Activated T-cell treated with anti-CD3 and anti-CD28 coated beads, Interleukin-2, amount 50 U/mL, for 4 hours (primary cell): ENCODE data around the gene METTL15. TPM values are rescaled to one million over a fixed set of nuclear protein-coding genes. Genes with fewer than 3 reads are reported as not detected.
"Not testable (repeated sequence)": the region's sequence is repeated elsewhere in the genome, so short reads cannot be mapped to it uniquely, and the experiment has no call there.

Source experiments
- ATAC-seq, 2 donors: fragments of 200-7000 bp; cut with Tn5 transposase; one replicate each; pipeline ENCODE4 v1.10.0; 2021
- DNase-seq: peaks from one replicate; pipeline ENCODE4 v3.0.0-alpha.2; 2020
- H3K27me3 Mint-ChIP-seq: one replicate; pipeline ENCODE4 v1.8.0; 2021; ENCODE audit warnings: low read depth, mixed read lengths
- H3K36me3 Mint-ChIP-seq: one replicate; pipeline ENCODE4 v1.8.0; 2022; ENCODE audit warnings: mixed read lengths; ENCODE audit not compliant: insufficient read depth
- H3K4me1 Mint-ChIP-seq: one replicate; pipeline ENCODE4 v1.8.0; 2021; ENCODE audit warnings: low read depth, mixed read lengths
- H3K4me3 Mint-ChIP-seq: one replicate; pipeline ENCODE4 v1.8.0; 2021; ENCODE audit warnings: mild to moderate bottlenecking, moderate library complexity, mixed read lengths
- H3K9me3 Mint-ChIP-seq: one replicate; pipeline ENCODE4 v1.8.0; 2021; ENCODE audit warnings: mixed read lengths
- total RNA-seq, 3 donors: library from RNA; stranded (reverse); gene quantifications; one replicate each; pipeline ENCODE4 v1.2.1, GENCODE V29; 2021

The METTL15 gene
- total RNA-seq, 3 donors from 2014 or later = 8.1 to 10.9 (median 10.2) TPM

DNA sequence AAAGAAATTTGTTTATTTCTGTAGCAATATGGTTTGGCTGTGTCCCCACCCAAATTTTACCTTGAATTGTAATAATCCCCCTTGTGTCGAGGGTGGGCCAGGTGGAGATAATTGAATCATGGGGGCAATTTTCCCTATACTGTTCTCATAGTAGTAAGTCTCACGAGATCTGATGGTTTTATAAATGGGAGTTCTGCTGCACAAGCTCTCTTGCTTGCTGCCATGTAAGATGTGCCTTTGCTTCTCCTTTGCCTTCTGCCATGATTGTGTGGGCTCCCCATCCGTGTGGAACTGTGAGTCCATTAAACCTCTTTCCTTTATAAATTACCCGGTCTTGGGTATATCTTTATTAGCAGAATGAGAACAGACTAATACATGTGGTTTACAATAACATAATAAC lies 28.0 kb downstream of the METTL15 start:
- H3K9me3 Mint-ChIP-seq = peaks cover 36% of the 10 kb centered on the region
- not testable (repeated sequence) for H3K4me3 Mint-ChIP-seq, H3K4me1 Mint-ChIP-seq, ATAC-seq, H3K27me3 Mint-ChIP-seq, DNase-seq
- peaks cover 39% of the 10 kb centered on the region for H3K36me3 Mint-ChIP-seq

DNA sequence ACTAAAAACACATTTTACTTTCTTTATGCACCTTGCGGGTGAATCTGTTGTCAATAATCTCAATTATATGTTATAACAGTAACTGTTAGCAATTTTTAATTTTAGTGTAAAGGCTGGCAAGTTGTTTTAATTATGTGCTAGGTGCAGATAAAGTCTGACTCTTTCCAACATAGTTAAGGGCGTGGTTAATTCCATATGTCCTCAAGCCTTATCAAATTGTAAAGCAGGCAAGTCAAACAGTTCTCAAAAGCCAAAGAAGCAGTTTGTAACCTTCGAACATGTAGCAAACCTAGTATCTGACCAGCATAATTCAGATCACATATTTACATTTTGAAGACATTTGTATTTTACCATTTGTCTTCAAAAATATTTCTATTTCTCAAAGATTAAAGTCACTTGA lies 29.2 kb downstream of the METTL15 start:
- no peak for DNase-seq
- Mint-ChIP-seq H3K27me3 (no peaks in the 10 kb centered on the region), H3K9me3 (peaks cover 37% of the 10 kb centered on the region), H3K4me3 (no peak overlapping the region), H3K36me3 (peaks cover 42% of the 10 kb centered on the region), H3K4me1 (no peaks in the 10 kb centered on the region)
- no peak for ATAC-seq

DNA sequence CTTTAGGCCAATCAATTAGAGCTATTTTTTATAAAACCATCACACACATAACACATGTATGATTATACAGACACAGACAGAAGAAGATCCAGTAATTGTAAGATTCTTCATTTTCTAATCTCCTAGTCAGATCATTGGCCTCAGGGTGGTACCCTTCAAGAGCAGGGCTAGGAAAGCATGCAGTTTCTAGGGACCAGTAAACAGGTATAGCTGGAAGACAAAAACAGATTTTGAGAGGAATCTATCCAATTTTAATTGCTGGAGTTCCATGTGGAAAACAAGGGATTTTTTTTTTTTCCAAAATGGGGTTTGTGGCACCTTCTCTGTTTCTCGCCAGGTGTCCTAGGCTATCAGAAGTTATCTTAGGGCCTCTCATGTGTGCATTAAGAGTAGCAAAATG lies 29.6 kb downstream of the METTL15 start:
- no peak for ATAC-seq
- no peaks in the 10 kb centered on the region for H3K4me1 Mint-ChIP-seq

DNA sequence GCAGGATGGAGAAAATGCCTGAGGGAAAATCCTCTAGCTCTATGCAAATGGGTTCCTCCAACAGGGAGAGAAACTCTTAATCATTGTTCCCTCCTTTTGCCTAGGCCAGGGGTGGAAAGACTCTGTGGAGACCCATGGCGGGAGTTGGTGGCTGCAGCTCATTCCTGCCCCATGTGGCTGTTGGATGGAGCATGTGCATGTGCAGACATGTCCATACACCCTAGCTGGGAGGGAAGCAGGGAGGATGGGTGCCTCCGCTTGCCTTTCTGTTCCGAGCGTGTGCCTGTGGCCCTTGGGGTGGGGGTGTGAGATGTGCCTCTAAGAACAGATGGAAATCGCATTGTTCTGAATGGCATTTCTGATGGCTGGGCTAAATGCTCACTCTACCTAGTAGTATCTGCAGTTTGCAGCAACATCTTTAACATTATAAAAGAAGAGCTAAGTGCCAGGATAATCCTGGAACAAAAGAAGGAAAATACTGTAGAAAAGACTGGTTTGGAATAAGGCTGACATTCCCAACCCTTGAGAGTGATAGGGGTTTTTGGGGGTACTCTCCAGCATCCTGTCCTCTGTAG lies 31.7 kb downstream of the METTL15 start:
- no peak overlapping the region for H3K4me3 Mint-ChIP-seq
- DNase-seq = no peak
- no peak for ATAC-seq
- peaks cover 37% of the 10 kb centered on the region for H3K9me3 Mint-ChIP-seq
- no peaks in the 10 kb centered on the region for H3K27me3 Mint-ChIP-seq
- peaks cover 33% of the 10 kb centered on the region for H3K36me3 Mint-ChIP-seq
- H3K4me1 Mint-ChIP-seq = no peaks in the 10 kb centered on the region

More for the DNA sequence above, 29.6 kb downstream of the METTL15 start:
- H3K9me3 Mint-ChIP-seq = peaks cover 37% of the 10 kb centered on the region
- H3K4me3 Mint-ChIP-seq = no peak overlapping the region
- H3K27me3 Mint-ChIP-seq = no peaks in the 10 kb centered on the region
- no peak for DNase-seq
- peaks cover 45% of the 10 kb centered on the region for H3K36me3 Mint-ChIP-seq

DNA sequence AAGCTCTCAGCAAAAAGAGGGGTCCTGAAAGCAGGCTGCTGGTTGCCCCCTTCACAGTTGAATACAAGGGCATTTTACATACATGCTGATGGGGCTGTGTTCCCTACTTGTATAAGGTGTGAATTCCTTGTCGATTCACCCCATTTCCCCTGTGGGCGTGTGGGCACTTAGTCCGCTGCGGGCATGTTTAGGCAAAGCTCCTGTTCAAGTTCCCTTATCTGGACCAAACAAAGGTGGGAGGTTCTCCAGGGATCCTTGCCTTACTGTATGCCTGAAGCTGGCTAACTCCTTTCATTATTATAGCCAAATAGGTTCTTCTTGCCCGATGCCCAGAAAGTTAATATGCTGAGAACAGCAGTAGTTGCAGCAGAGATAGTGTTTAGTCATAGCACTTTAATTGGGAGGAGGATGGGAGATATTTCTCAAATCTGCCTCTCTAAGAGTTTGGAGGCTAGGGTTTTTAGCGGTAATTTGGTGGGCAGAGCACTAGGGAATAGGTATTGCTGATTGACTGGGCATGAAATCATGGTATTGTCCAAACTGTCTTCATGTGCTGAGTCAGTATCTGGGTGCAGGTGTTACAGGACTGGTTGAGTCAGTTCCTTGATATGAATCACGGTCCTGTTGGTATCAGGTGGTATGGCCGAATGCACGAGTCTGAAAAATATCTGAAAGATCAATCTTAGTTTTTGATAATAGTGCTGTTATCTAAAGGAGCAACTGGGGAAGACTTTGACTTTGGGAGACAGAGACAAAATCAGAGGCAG lies 32.7 kb downstream of the METTL15 start:
- Mint-ChIP-seq H3K4me3 (no peak overlapping the region), H3K9me3 (peaks cover 31% of the 10 kb centered on the region), H3K4me1 (no peaks in the 10 kb centered on the region), H3K27me3 (no peaks in the 10 kb centered on the region), H3K36me3 (peaks cover 31% of the 10 kb centered on the region)
- ATAC-seq (no peak), DNase-seq (no peak)

GRCh38 chr11:28142724-28143123 lies 34.5 kb downstream of the METTL15 start:
- Mint-ChIP-seq H3K4me3 (no peak overlapping the region), H3K4me1 (no peaks in the 10 kb centered on the region), H3K36me3 (peaks cover 20% of the 10 kb centered on the region), H3K27me3 (no peaks in the 10 kb centered on the region), H3K9me3 (peaks cover 21% of the 10 kb centered on the region)
- ATAC-seq (no peak), DNase-seq (no peak)

GRCh38 chr11:28144808-28145207 lies 36.6 kb downstream of the METTL15 start:
- Mint-ChIP-seq H3K4me1 (no peaks in the 10 kb centered on the region), H3K27me3 (no peaks in the 10 kb centered on the region), H3K9me3 (peaks cover 12% of the 10 kb centered on the region), H3K36me3 (peaks cover 15% of the 10 kb centered on the region), H3K4me3 (no peak overlapping the region)
- ATAC-seq = no peak
- DNase-seq = no peak

DNA sequence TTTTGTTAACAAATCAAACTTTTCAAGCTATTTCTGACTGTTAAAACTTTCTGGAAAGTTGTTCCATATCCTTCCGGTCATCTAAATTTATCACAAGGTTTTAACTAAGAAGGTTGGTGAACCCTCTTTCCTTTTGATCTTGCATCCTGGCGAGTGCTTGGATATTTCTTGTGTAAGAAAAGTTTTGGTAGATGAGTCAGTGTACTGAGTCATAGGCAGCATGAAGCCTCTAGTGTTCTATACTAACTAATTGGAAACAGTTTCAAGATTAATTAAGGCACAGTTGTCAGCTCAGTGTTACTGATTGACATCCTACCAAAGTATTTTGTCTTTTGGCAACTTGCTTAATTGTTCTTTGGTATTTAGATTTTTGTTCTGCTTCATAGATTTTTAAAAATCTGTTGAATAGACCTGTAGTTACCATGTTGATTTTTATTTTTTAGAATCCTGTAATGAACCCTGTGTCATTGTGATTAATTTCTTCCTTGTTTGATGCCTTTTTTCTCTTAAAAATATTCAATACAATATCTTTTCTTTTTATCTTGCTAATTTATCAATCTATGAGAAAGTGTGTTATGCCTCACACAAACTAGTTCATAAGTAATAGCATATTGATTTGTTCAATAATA lies 38.0 kb downstream of the METTL15 start:
- Mint-ChIP-seq H3K9me3 (peaks cover under 1% of the 10 kb centered on the region), H3K4me3 (no peak overlapping the region), H3K36me3 (peaks cover 11% of the 10 kb centered on the region), H3K27me3 (no peaks in the 10 kb centered on the region), H3K4me1 (no peaks in the 10 kb centered on the region)
- ATAC-seq = no peak
- no peak for DNase-seq

- Mint-ChIP-seq H3K4me1 (no peaks in the 10 kb centered on the region), H3K4me3 (no peak overlapping the region), H3K9me3 (no peaks in the 10 kb centered on the region), H3K27me3 (no peaks in the 10 kb centered on the region), H3K36me3 (peaks cover 20% of the 10 kb centered on the region)
- no peak for DNase-seq
- no peak for ATAC-seq
Observed at GRCh38 chr11:28152743-28153142, 44.6 kb downstream of the METTL15 start.

DNA sequence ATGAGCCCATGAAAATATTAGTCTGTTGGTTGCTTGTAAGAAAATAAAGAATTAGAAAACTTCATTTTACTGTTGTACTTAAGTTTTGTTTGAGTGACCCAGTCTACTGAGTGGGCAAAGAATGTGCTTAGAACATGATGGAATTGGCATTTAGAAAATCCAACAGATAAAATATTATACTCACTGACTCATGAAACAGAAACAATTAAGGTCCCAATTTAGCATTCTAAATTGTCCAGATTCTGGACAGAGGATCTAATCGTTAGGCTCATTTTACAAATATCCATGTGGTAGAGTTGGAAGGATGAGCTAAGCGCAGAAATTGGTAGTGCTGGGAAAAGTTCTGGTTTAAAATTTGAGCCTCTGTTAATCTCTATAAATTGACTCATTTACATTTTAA lies 45.4 kb downstream of the METTL15 start:
- H3K36me3 Mint-ChIP-seq = peaks cover 28% of the 10 kb centered on the region
- H3K27me3 Mint-ChIP-seq = no peaks in the 10 kb centered on the region
- DNase-seq = no peak
- no peak overlapping the region for H3K4me3 Mint-ChIP-seq
- H3K9me3 Mint-ChIP-seq = no peaks in the 10 kb centered on the region
- no peaks in the 10 kb centered on the region for H3K4me1 Mint-ChIP-seq
- ATAC-seq = no peak

GRCh38 chr11:28168718-28169117 lies 60.5 kb downstream of the METTL15 start:
- Mint-ChIP-seq H3K36me3 (peaks cover 21% of the 10 kb centered on the region), H3K9me3 (peaks cover 2% of the 10 kb centered on the region), H3K4me3 (no peak overlapping the region), H3K4me1 (peaks cover 17% of the 10 kb centered on the region), H3K27me3 (no peaks in the 10 kb centered on the region)
- ATAC-seq (no peak), DNase-seq (no peak)

GRCh38 chr11:28169816-28170215 lies 61.6 kb downstream of the METTL15 start:
- H3K27me3 Mint-ChIP-seq = no peaks in the 10 kb centered on the region
- DNase-seq (no peak), ATAC-seq (no peak)
- peaks cover 23% of the 10 kb centered on the region for H3K36me3 Mint-ChIP-seq
- peaks cover 6% of the 10 kb centered on the region for H3K9me3 Mint-ChIP-seq
- no peak overlapping the region for H3K4me3 Mint-ChIP-seq
- peaks cover 17% of the 10 kb centered on the region for H3K4me1 Mint-ChIP-seq

GRCh38 chr11:28170759-28171158 lies 62.6 kb downstream of the METTL15 start:
- H3K9me3 Mint-ChIP-seq = peaks cover 6% of the 10 kb centered on the region
- H3K4me1 Mint-ChIP-seq = peaks cover 17% of the 10 kb centered on the region
- peaks cover 20% of the 10 kb centered on the region for H3K36me3 Mint-ChIP-seq
- no peaks in the 10 kb centered on the region for H3K27me3 Mint-ChIP-seq
- ATAC-seq = no peak
- no peak for DNase-seq
- H3K4me3 Mint-ChIP-seq = no peak overlapping the region

- DNase-seq = no peak
- Mint-ChIP-seq H3K4me1 (peaks cover 2% of the 10 kb centered on the region), H3K27me3 (no peaks in the 10 kb centered on the region), H3K9me3 (peaks cover 6% of the 10 kb centered on the region), H3K4me3 (no peak overlapping the region), H3K36me3 (peaks cover 12% of the 10 kb centered on the region)
- no peak for ATAC-seq
Observed at GRCh38 chr11:28176351-28176750, 68.2 kb downstream of the METTL15 start.

DNA sequence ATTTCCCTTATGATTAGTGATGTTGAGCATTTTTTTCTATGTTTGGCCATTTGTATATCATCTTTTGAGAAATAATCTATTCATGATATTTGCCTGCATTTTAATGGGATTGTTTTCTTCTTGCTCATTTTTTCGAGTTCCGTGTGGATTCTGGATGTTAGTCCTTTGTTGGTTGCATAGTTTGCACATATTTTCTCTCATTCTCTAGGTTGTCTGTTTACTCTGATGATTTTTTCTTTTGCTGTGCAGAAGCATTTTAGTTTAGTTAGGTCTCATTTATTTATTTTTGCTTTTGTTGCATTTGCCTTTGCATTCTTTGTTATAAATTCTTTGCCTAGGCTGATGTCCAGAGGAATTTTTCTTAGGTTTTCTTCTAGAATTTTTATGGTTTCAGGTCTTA lies 87.3 kb downstream of the METTL15 start:
- ATAC-seq = no peak
- Mint-ChIP-seq H3K4me1 (no peaks in the 10 kb centered on the region), H3K9me3 (peaks cover 7% of the 10 kb centered on the region), H3K27me3 (no peaks in the 10 kb centered on the region), H3K4me3 (no peak overlapping the region), H3K36me3 (peaks cover 36% of the 10 kb centered on the region)
- no peak for DNase-seq
